MM.1S (cell line): ENCODE results near the gene TRPT1.

Experiments used
- DNase-seq: peaks from one replicate; pipeline ENCODE4 v3.0.0-alpha.2; 2015
- H2AFZ ChIP-seq: fragments of 300-600 bp; sonication (generic); 2 replicates; pipeline ENCODE4 v1.6.0; 2016; ENCODE audit warnings: antibody characterized with exemption, low read length
- H3F3A ChIP-seq: fragments of 300-600 bp; sonication (generic); 2 replicates; pipeline ENCODE4 v1.6.1; 2016; ENCODE audit warnings: mild to moderate bottlenecking, antibody characterized with exemption, low read length, moderate library complexity, mixed read lengths; ENCODE audit not compliant: insufficient read depth
- H3K27ac ChIP-seq: fragments of 300-600 bp; sonication (generic); 2 replicates; pipeline ENCODE4 v1.5.1; 2016; ENCODE audit warnings: mild to moderate bottlenecking, low read length
- H3K27me3 ChIP-seq: fragments of 300-600 bp; sonication (generic); replicated peaks from 2 replicates; pipeline ENCODE4 v1.6.0; 2016; ENCODE audit warnings: low read length; ENCODE audit not compliant: insufficient read depth
- H3K36me3 ChIP-seq: fragments of 300-600 bp; sonication (generic); replicated peaks from 2 replicates; pipeline ENCODE4 v1.6.1; 2016; ENCODE audit warnings: mild to moderate bottlenecking, low read length, mixed read lengths; ENCODE audit not compliant: insufficient read depth
- H3K4me1 ChIP-seq: fragments of 300-600 bp; sonication (generic); 2 replicates; pipeline ENCODE4 v1.6.1; 2016; ENCODE audit warnings: low read length, mixed read lengths
- H3K4me2 ChIP-seq: fragments of 300-600 bp; sonication (generic); 2 replicates; pipeline ENCODE4 v1.6.0; 2016; ENCODE audit warnings: low read depth, low read length
- H3K4me3 ChIP-seq: fragments of 300-600 bp; sonication (generic); 2 replicates; pipeline ENCODE4 v1.5.1; 2016; ENCODE audit warnings: low read length, mixed read lengths
- H3K79me2 ChIP-seq: fragments of 300-600 bp; sonication (generic); 2 replicates; pipeline ENCODE4 v1.6.1; 2016; ENCODE audit warnings: mixed run types, low read length, mixed read lengths
- H3K9ac ChIP-seq: fragments of 300-600 bp; sonication (generic); 2 replicates; pipeline ENCODE4 v1.6.1; 2016; ENCODE audit warnings: low read length, mixed read lengths
- H3K9me2 ChIP-seq: fragments of 300-600 bp; sonication (generic); replicated peaks from 2 replicates; pipeline ENCODE4 v1.6.1; 2016; ENCODE audit warnings: mild to moderate bottlenecking, low read length, mixed read lengths; ENCODE audit not compliant: insufficient read depth
- H3K9me3 ChIP-seq: fragments of 300-600 bp; sonication (generic); replicated peaks from 2 replicates; pipeline ENCODE4 v1.6.1; 2016; ENCODE audit warnings: mild to moderate bottlenecking, low read length, mixed read lengths; ENCODE audit not compliant: insufficient read depth
- H4K20me1 ChIP-seq: fragments of 300-600 bp; sonication (generic); 2 replicates; pipeline ENCODE4 v1.6.1; 2016; ENCODE audit warnings: mild to moderate bottlenecking, low read length, moderate library complexity, mixed read lengths; ENCODE audit not compliant: insufficient read depth
- CTCF ChIP-seq: fragments of 300-600 bp; sonication (generic); IDR thresholded peaks from 2 replicates; pipeline ENCODE4 v1.5.1; 2016; ENCODE audit warnings: antibody characterized with exemption, low read length, mixed read lengths
- EZH2 ChIP-seq: fragments of 300-600 bp; sonication (generic); optimal IDR thresholded peaks from 2 replicates; pipeline ENCODE3; 2017; ENCODE audit warnings: low read depth, mild to moderate bottlenecking, antibody characterized with exemption, low read length, mixed read lengths
- EZH2phosphoT487 ChIP-seq: fragments of 300-600 bp; sonication (generic); IDR thresholded peaks from 2 replicates; pipeline ENCODE4 v1.6.1; 2018; ENCODE audit warnings: antibody characterized with exemption, low read length

Gene TRPT1

GRCh38 chr11:64249038-64249437, 23.1 kb upstream of the TRPT1 start:
- H3F3A ChIP-seq: 0 out of 2 replicates have a peak, but pooled peaks cover 4% of the 10 kb centered on the region
- no peak overlapping the region for H3K4me3 ChIP-seq
- no peak overlapping the region for H3K4me2 ChIP-seq
- no peak for DNase-seq
- no peaks in the 10 kb centered on the region for H4K20me1 ChIP-seq
- no peaks in the 10 kb centered on the region for H3K36me3 ChIP-seq
- no peaks in the 10 kb centered on the region for H3K9me2 ChIP-seq
- peaks cover 35% of the 10 kb centered on the region for H3K79me2 ChIP-seq
- peaks cover 5% of the 10 kb centered on the region; the same call in 1 of the 2 replicates for H3K27me3 ChIP-seq
- no peak overlapping the region for H3K27ac ChIP-seq
- TF ChIP-seq EZH2phosphoT487 (no peak), CTCF (no peak), EZH2 (no peak)
- H3K9me3 ChIP-seq: no peaks in the 10 kb centered on the region
- H2AFZ ChIP-seq: no peak overlapping the region
- H3K4me1 ChIP-seq: no peaks in the 10 kb centered on the region; the same call in 1 of the 2 replicates
- no peak overlapping the region for H3K9ac ChIP-seq

- no peak overlapping the region for H3K27ac ChIP-seq
- H3K4me2 ChIP-seq: no peak overlapping the region
- peaks cover 36% of the 10 kb centered on the region for H3K79me2 ChIP-seq
- no peak overlapping the region for H3K4me3 ChIP-seq
- peaks cover 5% of the 10 kb centered on the region; the same call in 1 of the 2 replicates for H3K27me3 ChIP-seq
- H3K9me2 ChIP-seq: no peaks in the 10 kb centered on the region
- H3K36me3 ChIP-seq: no peaks in the 10 kb centered on the region
- H3K9ac ChIP-seq: no peak overlapping the region
- no peak for DNase-seq
- TF ChIP-seq EZH2 (no peak), EZH2phosphoT487 (no peak), CTCF (no peak)
- no peaks in the 10 kb centered on the region for H3K9me3 ChIP-seq
- no peak overlapping the region for H2AFZ ChIP-seq
- H4K20me1 ChIP-seq: no peaks in the 10 kb centered on the region
- peaks cover 8% of the 10 kb centered on the region; the same call in 1 of the 2 replicates for H3F3A ChIP-seq
- H3K4me1 ChIP-seq: no peaks in the 10 kb centered on the region; the same call in 1 of the 2 replicates
Measured at GRCh38 chr11:64248578-64248977, 22.6 kb upstream of the TRPT1 start.

- DNase-seq: no peak
- no peaks in the 10 kb centered on the region for H3K36me3 ChIP-seq
- H3K27ac ChIP-seq: no peak overlapping the region
- H3K4me1 ChIP-seq: no peaks in the 10 kb centered on the region; the same call in 1 of the 2 replicates
- H3K79me2 ChIP-seq: peaks cover 36% of the 10 kb centered on the region
- H3K9me3 ChIP-seq: no peaks in the 10 kb centered on the region
- TF ChIP-seq EZH2: no peak
- H3K4me2 ChIP-seq: peak overlapping the region; percentile 100
- H3K27me3 ChIP-seq: peaks cover 5% of the 10 kb centered on the region; the same call in 1 of the 2 replicates
- peaks cover 13% of the 10 kb centered on the region; the same call in 1 of the 2 replicates for H3F3A ChIP-seq
- peak overlapping the region; percentile 90 for H2AFZ ChIP-seq
- peak overlapping the region; percentile 82 for H3K4me3 ChIP-seq
- H3K9ac ChIP-seq: no peak overlapping the region
- H3K9me2 ChIP-seq: no peaks in the 10 kb centered on the region
- no peaks in the 10 kb centered on the region for H4K20me1 ChIP-seq
Measured at GRCh38 chr11:64247729-64248531, 21.9 kb upstream of the TRPT1 start.
